HEK293 (cell line): ENCODE data around the gene ZSCAN12.

Source experiments
- CTCF ChIA-PET: fragments of 350-600 bp; formaldehyde crosslinking; extraction: SDS; loops from one replicate; lab custom pipeline; 2021; ENCODE audit warnings: antibody characterized with exemption; lab: Yijun Ruan, JAX
- POLR2A ChIA-PET: fragments of 300-600 bp; formaldehyde crosslinking; extraction: SDS; loops from one replicate; lab custom pipeline; 2020; ENCODE audit warnings: antibody characterized with exemption, inconsistent platforms; lab: Yijun Ruan, JAX
- H3K27ac ChIP-seq: fragments of 200-500 bp; sonication (Bioruptor generic); 2 replicates; pipeline ENCODE4 v1.5.1; 2014; ENCODE audit warnings: low read depth, low read length, control low read depth, inconsistent platforms; ENCODE audit errors: extremely low read depth
- H3K36me3 ChIP-seq, 2 experiments: fragments of 200-500 bp in 1 of 2; sonication (Bioruptor generic) in 1 of 2; 1 replicate in 1 of 2; 2 replicates in 1 of 2; pipeline ENCODE4 v1.5.1; 2014 to 2017; ENCODE audit warnings: inconsistent platforms in 2 of 2, low read length in 2 of 2; ENCODE audit not compliant: control insufficient read depth in 2 of 2, insufficient read depth in 1 of 2
- H3K4me1 ChIP-seq: fragments of 200-500 bp; sonication (Bioruptor generic); 2 replicates; pipeline ENCODE4 v1.5.1; 2014; ENCODE audit warnings: mild to moderate bottlenecking, low read length, inconsistent platforms; ENCODE audit not compliant: control insufficient read depth, insufficient read depth
- H3K4me3 ChIP-seq: 2 replicates; pipeline ENCODE4 v1.5.1; 2011; ENCODE audit warnings: low read depth, mild to moderate bottlenecking, control low read depth, low read length, moderate library complexity
- H3K9me3 ChIP-seq: fragments of 200-500 bp; sonication (Bioruptor generic); 2 replicates; pipeline ENCODE4 v1.5.1; 2014; ENCODE audit warnings: low read depth, low read length, inconsistent platforms; ENCODE audit not compliant: control insufficient read depth, insufficient read depth
- HOXD13 ChIP-seq: sonication (generic); formaldehyde crosslinking; IDR thresholded peaks from 2 replicates; pipeline ENCODE4 v1.8.0; 2022; ENCODE audit warnings: missing genetic modification reagents, borderline replicate concordance
- KLF9 ChIP-seq: fragments of 450-650 bp; formaldehyde crosslinking; IDR thresholded peaks from 2 replicates; pipeline ENCODE4 v1.5.1; 2016; ENCODE audit warnings: missing biosample characterization, missing genetic modification characterization, low read depth
- SALL2 ChIP-seq: fragments of 450-650 bp; formaldehyde crosslinking; IDR thresholded peaks from 2 replicates; pipeline ENCODE4 v1.5.0; 2017; ENCODE audit warnings: missing biosample characterization, mild to moderate bottlenecking, missing genetic modification characterization, borderline replicate concordance
- SP2 ChIP-seq: fragments of 450-650 bp; formaldehyde crosslinking; IDR thresholded peaks from 2 replicates; pipeline ENCODE4 v1.5.1; 2016; ENCODE audit warnings: missing biosample characterization, missing genetic modification characterization
- ZBTB6 ChIP-seq: fragments of 450-650 bp; formaldehyde crosslinking; IDR thresholded peaks from 2 replicates; pipeline ENCODE4 v1.5.1; 2017; ENCODE audit warnings: missing biosample characterization, missing genetic modification characterization
- ZFP3 ChIP-seq: fragments of 450-650 bp; formaldehyde crosslinking; IDR thresholded peaks from 2 replicates; pipeline ENCODE4 v1.5.1; 2016; ENCODE audit warnings: low read depth, missing biosample characterization, missing genetic modification characterization
- ZNF169 ChIP-seq: fragments of 450-650 bp; formaldehyde crosslinking; IDR thresholded peaks from 2 replicates; pipeline ENCODE4 v1.5.1; 2016; ENCODE audit warnings: missing biosample characterization, missing genetic modification characterization
- ZNF239 ChIP-seq: fragments of 450-650 bp; formaldehyde crosslinking; IDR thresholded peaks from 2 replicates; pipeline ENCODE4 v1.5.1; 2016; ENCODE audit warnings: missing biosample characterization, missing genetic modification characterization
- ZNF266 ChIP-seq: fragments of 450-650 bp; formaldehyde crosslinking; IDR thresholded peaks from 2 replicates; pipeline ENCODE4 v1.5.1; 2016; ENCODE audit warnings: missing biosample characterization, missing genetic modification characterization, low read depth
- ZNF366 ChIP-seq: fragments of 450-650 bp; formaldehyde crosslinking; conservative IDR thresholded peaks from 2 replicates; pipeline ENCODE4 v1.5.1; 2016; ENCODE audit warnings: missing biosample characterization, missing genetic modification characterization
- ZNF37A ChIP-seq: fragments of 450-650 bp; IDR thresholded peaks from 2 replicates; pipeline ENCODE4 v1.5.1; 2018; ENCODE audit warnings: missing biosample characterization, missing genetic modification characterization
- ZNF449 ChIP-seq: fragments of 450-650 bp; formaldehyde crosslinking; IDR thresholded peaks from 2 replicates; pipeline ENCODE4 v1.5.1; 2017; ENCODE audit warnings: missing biosample characterization, mild to moderate bottlenecking, missing genetic modification characterization, moderate library complexity
- ZNF544 ChIP-seq: fragments of 450-650 bp; formaldehyde crosslinking; IDR thresholded peaks from 2 replicates; pipeline ENCODE4 v1.5.0; 2017; ENCODE audit warnings: missing biosample characterization, missing genetic modification characterization
- ZNF623 ChIP-seq: fragments of 450-650 bp; formaldehyde crosslinking; IDR thresholded peaks from 2 replicates; pipeline ENCODE4 v1.5.1; 2016; ENCODE audit warnings: missing biosample characterization, missing genetic modification characterization
- ZNF626 ChIP-seq: fragments of 450-650 bp; sonication (Bioruptor Pico); formaldehyde crosslinking; IDR thresholded peaks from 2 replicates; pipeline ENCODE4 v1.5.1; 2018; ENCODE audit warnings: missing biosample characterization, missing genetic modification characterization, inconsistent platforms
- ZNF677 ChIP-seq: fragments of 450-650 bp; IDR thresholded peaks from 2 replicates; pipeline ENCODE4 v1.5.0; 2018; ENCODE audit warnings: missing biosample characterization, mild to moderate bottlenecking, missing genetic modification characterization, moderate library complexity
- ZNF792 ChIP-seq: fragments of 450-650 bp; formaldehyde crosslinking; IDR thresholded peaks from 2 replicates; pipeline ENCODE4 v1.5.1; 2016; ENCODE audit warnings: missing biosample characterization, missing genetic modification characterization
- TF ChIP-seq, protein P1 (sequence below): fragments of 450-650 bp; formaldehyde crosslinking; IDR thresholded peaks from 2 replicates; pipeline ENCODE4 v1.5.1; 2016; ENCODE audit warnings: missing biosample characterization, missing genetic modification characterization
- TF ChIP-seq, protein P2 (sequence below): fragments of 450-650 bp; formaldehyde crosslinking; IDR thresholded peaks from 2 replicates; pipeline ENCODE4 v1.5.1; 2016; ENCODE audit warnings: missing biosample characterization, missing genetic modification characterization
- TF ChIP-seq, protein P3 (sequence below): fragments of 450-650 bp; formaldehyde crosslinking; IDR thresholded peaks from 2 replicates; pipeline ENCODE4 v1.5.1; 2016; ENCODE audit warnings: missing biosample characterization, missing genetic modification characterization, borderline replicate concordance

ZSCAN12 gene

GRCh38 chr6:28378644-28379043 is 20.9 kb downstream of the ZSCAN12 start (continued):
- TF ChIP-seq ZNF266 (tag by site-specific recombination): no peak

GRCh38 chr6:28377879-28378278 is 21.7 kb downstream of the ZSCAN12 start:
- ChIA-PET POLR2A (interaction anchor here (0.7 kb wide), 1 partner anchor 39 kb away, joined by 3 read pairs; no protein-coding TSS in a partner anchor), CTCF (interaction anchor here (0.6 kb wide), 1 partner anchor 87 kb away, joined by 6 read pairs; no protein-coding TSS in a partner anchor)
- TF ChIP-seq ZNF366 (tag by site-specific recombination) (no peak), SP2 (no peak), ZNF449 (tag by site-specific recombination) (no peak), ZBTB6 (tag by site-specific recombination) (no peak), ZNF169 (tag by site-specific recombination) (no peak), ZNF544 (tag by site-specific recombination) (no peak), ZNF37A (tag by site-specific recombination) (no peak), ZNF626 (no peak), HOXD13 (CRISPR knock-in tag) (no peak), SALL2 (tag by site-specific recombination) (no peak)
- TF ChIP-seq, protein P1, sequence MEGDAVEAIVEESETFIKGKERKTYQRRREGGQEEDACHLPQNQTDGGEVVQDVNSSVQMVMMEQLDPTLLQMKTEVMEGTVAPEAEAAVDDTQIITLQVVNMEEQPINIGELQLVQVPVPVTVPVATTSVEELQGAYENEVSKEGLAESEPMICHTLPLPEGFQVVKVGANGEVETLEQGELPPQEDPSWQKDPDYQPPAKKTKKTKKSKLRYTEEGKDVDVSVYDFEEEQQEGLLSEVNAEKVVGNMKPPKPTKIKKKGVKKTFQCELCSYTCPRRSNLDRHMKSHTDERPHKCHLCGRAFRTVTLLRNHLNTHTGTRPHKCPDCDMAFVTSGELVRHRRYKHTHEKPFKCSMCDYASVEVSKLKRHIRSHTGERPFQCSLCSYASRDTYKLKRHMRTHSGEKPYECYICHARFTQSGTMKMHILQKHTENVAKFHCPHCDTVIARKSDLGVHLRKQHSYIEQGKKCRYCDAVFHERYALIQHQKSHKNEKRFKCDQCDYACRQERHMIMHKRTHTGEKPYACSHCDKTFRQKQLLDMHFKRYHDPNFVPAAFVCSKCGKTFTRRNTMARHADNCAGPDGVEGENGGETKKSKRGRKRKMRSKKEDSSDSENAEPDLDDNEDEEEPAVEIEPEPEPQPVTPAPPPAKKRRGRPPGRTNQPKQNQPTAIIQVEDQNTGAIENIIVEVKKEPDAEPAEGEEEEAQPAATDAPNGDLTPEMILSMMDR: no peak
- Histone ChIP-seq H3K4me1 (no peaks in the 10 kb centered on the region), H3K4me3 (no peak overlapping the region), H3K36me3 (peaks cover 46 to 57% of the 10 kb centered on the region in 2 experiments), H3K9me3 (no peaks in the 10 kb centered on the region), H3K27ac (no peak overlapping the region)

DNA sequence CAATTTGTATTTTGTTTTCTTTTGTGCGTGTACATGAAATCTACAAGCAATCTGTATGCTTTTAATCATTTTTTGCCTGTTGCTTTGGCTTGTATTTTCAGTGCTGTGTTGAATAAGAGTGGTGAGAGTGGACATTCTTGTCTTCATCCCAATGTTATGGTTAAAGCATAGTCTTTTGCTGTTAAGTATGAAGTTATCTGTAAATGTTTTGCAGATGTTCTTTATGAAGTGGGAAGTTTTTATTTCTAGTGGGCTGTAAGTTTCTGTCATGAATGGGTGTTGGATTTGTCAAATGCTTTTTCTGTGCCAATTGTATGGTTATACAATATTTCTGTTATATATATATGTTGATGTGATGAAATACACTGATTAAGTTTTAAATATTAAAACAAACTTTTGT is 25.6 kb downstream of the ZSCAN12 start:
- peaks cover 17 to 18% of the 10 kb centered on the region in 2 experiments for H3K36me3 ChIP-seq
- CTCF ChIA-PET: no interaction called here
- POLR2A ChIA-PET: no interaction called here

More for the DNA sequence above, 25.6 kb downstream of the ZSCAN12 start:
- H3K27ac ChIP-seq: no peak overlapping the region
- TF ChIP-seq ZNF623: no peak
- TF ChIP-seq, protein P2, sequence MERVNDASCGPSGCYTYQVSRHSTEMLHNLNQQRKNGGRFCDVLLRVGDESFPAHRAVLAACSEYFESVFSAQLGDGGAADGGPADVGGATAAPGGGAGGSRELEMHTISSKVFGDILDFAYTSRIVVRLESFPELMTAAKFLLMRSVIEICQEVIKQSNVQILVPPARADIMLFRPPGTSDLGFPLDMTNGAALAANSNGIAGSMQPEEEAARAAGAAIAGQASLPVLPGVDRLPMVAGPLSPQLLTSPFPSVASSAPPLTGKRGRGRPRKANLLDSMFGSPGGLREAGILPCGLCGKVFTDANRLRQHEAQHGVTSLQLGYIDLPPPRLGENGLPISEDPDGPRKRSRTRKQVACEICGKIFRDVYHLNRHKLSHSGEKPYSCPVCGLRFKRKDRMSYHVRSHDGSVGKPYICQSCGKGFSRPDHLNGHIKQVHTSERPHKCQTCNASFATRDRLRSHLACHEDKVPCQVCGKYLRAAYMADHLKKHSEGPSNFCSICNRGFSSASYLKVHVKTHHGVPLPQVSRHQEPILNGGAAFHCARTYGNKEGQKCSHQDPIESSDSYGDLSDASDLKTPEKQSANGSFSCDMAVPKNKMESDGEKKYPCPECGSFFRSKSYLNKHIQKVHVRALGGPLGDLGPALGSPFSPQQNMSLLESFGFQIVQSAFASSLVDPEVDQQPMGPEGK (tag by site-specific recombination): no peak
- TF ChIP-seq ZFP3 (tag by site-specific recombination): no peak
- no peak for TF ChIP-seq ZNF239 (tag by site-specific recombination)
- no peak for TF ChIP-seq KLF9 (tag by site-specific recombination)
- TF ChIP-seq ZNF677 (tag by site-specific recombination): peak; percentile 47; the same call in 1 of the 2 replicates
- no peak for TF ChIP-seq ZNF792 (tag by site-specific recombination)
- TF ChIP-seq, protein P3, sequence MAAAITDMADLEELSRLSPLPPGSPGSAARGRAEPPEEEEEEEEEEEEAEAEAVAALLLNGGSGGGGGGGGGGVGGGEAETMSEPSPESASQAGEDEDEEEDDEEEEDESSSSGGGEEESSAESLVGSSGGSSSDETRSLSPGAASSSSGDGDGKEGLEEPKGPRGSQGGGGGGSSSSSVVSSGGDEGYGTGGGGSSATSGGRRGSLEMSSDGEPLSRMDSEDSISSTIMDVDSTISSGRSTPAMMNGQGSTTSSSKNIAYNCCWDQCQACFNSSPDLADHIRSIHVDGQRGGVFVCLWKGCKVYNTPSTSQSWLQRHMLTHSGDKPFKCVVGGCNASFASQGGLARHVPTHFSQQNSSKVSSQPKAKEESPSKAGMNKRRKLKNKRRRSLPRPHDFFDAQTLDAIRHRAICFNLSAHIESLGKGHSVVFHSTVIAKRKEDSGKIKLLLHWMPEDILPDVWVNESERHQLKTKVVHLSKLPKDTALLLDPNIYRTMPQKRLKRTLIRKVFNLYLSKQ (tag by site-specific recombination): no peak
- no peak overlapping the region for H3K4me3 ChIP-seq
- H3K9me3 ChIP-seq: no peaks in the 10 kb centered on the region
- H3K4me1 ChIP-seq: no peaks in the 10 kb centered on the region
